ENCODE data around the gene SELE. TPM values are rescaled to one million over a fixed set of nuclear protein-coding genes. Genes with fewer than 3 reads are reported as not detected.

The SELE gene
- polyA plus RNA-seq, 3 donors, result not detected

DNA sequence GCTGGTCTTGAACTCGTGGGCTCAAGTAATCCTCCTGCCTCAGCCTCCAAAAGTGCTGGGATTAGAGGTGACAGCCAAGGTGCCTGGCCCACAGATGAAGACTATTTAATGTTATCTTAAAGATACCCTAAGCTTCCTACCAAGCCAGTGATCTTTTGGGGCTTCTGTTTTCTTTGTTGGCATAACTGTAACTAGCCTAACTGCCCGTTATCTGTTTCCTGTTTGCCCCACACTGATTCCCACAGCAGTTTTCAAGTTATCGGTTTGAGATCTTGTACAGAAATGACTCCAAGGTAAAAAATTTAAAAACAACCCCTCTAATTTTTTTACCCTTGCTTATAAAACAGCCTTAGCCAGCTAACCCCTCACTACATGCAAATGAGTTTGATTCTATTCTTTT is 34.9 kb downstream of the SELE start:
- intact Hi-C loops (cut with micrococcal nuclease), result loop anchor here in 1 of 2 donors (5.0 kb wide), 1 partner anchor 92 kb away; no protein-coding TSS in a partner anchor
- peak overlapping the region; percentile 79 to 89 for H3K27ac ChIP-seq (ENCODE audit: low read depth in 1 of 2, low read length in 2 of 2)
- H3K4me3 ChIP-seq (replicated peaks in 1 of 3; ENCODE audit: low read depth in 2 of 3, low read length in 3 of 3), result no peak overlapping the region
- H3K4me1 ChIP-seq (ENCODE audit: control insufficient read depth in 1 of 2, insufficient read depth in 2 of 2, low read length in 2 of 2), result peaks cover 94 to 96% of the 10 kb centered on the region in 2 donors
- Mint-ChIP-seq H3K27me3 (ENCODE audit: low read depth in 3 of 3) (no peaks in the 10 kb centered on the region), H3K27ac (peak overlapping the region; percentile 80 to 94 (median 88)), H3K36me3 (peaks cover 70 to 89% of the 10 kb centered on the region in 2 donors), H3K9me3 (no peaks in the 10 kb centered on the region), H3K4me3 (no peak overlapping the region), H3K4me1 (peaks cover 91% of the 10 kb centered on the region)
- H3K36me3 ChIP-seq (replicated peaks in 1 of 2; ENCODE audit: control insufficient read depth in 1 of 2, insufficient read depth in 2 of 2, low read length in 2 of 2), result peaks cover 44 to 65% of the 10 kb centered on the region in 2 donors
- H4K20me1 ChIP-seq (ENCODE audit: insufficient read depth, low read length), result no peaks in the 10 kb centered on the region
- no peaks in the 10 kb centered on the region for H3K27me3 ChIP-seq (ENCODE audit: control insufficient read depth in 2 of 2, insufficient read depth in 2 of 2, low read length in 2 of 2)
- TF ChIP-seq, protein P1, sequence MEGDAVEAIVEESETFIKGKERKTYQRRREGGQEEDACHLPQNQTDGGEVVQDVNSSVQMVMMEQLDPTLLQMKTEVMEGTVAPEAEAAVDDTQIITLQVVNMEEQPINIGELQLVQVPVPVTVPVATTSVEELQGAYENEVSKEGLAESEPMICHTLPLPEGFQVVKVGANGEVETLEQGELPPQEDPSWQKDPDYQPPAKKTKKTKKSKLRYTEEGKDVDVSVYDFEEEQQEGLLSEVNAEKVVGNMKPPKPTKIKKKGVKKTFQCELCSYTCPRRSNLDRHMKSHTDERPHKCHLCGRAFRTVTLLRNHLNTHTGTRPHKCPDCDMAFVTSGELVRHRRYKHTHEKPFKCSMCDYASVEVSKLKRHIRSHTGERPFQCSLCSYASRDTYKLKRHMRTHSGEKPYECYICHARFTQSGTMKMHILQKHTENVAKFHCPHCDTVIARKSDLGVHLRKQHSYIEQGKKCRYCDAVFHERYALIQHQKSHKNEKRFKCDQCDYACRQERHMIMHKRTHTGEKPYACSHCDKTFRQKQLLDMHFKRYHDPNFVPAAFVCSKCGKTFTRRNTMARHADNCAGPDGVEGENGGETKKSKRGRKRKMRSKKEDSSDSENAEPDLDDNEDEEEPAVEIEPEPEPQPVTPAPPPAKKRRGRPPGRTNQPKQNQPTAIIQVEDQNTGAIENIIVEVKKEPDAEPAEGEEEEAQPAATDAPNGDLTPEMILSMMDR (IDR thresholded peaks at IDR 0.05), result no peak
- no peak overlapping the region for H3K4me2 ChIP-seq (replicated peaks; ENCODE audit: extremely low read depth, low read length, poor library complexity, severe bottlenecking)
- H3K79me2 ChIP-seq (ENCODE audit: insufficient read depth, low read length), result peaks cover 63% of the 10 kb centered on the region
- no peak overlapping the region for H3K9ac ChIP-seq (ENCODE audit: insufficient read depth, low read length, poor library complexity, severe bottlenecking)
- no peaks in the 10 kb centered on the region for H3K9me3 ChIP-seq (replicated peaks in 1 of 2; ENCODE audit: control insufficient read depth in 1 of 2, insufficient read depth in 1 of 2, low read length in 2 of 2)
- H2AFZ ChIP-seq (ENCODE audit: insufficient read depth, low read depth, low read length, poor library complexity, severe bottlenecking), result no peak overlapping the region
- no peak for DNase-seq
- WGBS (ENCODE audit: insufficient coverage), result 0% methylated on average over 1 of the region's 3 CpGs

DNA sequence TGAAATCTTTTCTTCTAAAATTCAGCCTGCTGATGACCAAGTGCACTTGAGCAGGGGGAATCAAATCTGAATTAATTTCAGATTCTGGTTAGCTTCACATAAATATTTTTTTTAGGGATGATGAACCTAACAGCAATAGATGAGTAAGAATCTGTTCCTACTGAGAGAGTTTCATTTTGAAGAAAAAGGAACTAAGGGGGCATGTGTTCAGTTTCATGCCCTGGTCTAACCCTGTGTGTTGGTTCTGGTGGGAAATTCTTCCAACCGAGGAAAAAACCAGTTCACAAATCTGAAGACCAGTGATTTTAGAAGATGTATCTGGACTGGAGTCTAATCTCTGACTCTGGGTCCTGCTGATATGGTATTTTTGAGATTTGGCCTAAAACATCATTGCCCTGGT is 36.1 kb downstream of the SELE start:
- Histone ChIP-seq H3K4me3 (replicated peaks in 1 of 3; ENCODE audit: low read depth in 2 of 3, low read length in 3 of 3) (peak overlapping the region in 1 of 3 experiments; percentile 37), H3K4me2 (replicated peaks; ENCODE audit: extremely low read depth, low read length, poor library complexity, severe bottlenecking) (peak overlapping the region; percentile 68), H3K27me3 (ENCODE audit: control insufficient read depth in 2 of 2, insufficient read depth in 2 of 2, low read length in 2 of 2) (no peaks in the 10 kb centered on the region), H4K20me1 (ENCODE audit: insufficient read depth, low read length) (no peaks in the 10 kb centered on the region), H3K79me2 (ENCODE audit: insufficient read depth, low read length) (peaks cover 55% of the 10 kb centered on the region), H3K9me3 (replicated peaks in 1 of 2; ENCODE audit: control insufficient read depth in 1 of 2, insufficient read depth in 1 of 2, low read length in 2 of 2) (no peaks in the 10 kb centered on the region), H3K27ac (ENCODE audit: low read depth in 1 of 2, low read length in 2 of 2) (peak overlapping the region in 1 of 2 donors; percentile 89), H2AFZ (ENCODE audit: insufficient read depth, low read depth, low read length, poor library complexity, severe bottlenecking) (peak overlapping the region; percentile 26), H3K4me1 (ENCODE audit: control insufficient read depth in 1 of 2, insufficient read depth in 2 of 2, low read length in 2 of 2) (peaks cover 94 to 97% of the 10 kb centered on the region in 2 donors), H3K36me3 (replicated peaks in 1 of 2; ENCODE audit: control insufficient read depth in 1 of 2, insufficient read depth in 2 of 2, low read length in 2 of 2) (peaks cover 32 to 52% of the 10 kb centered on the region in 2 donors), H3K9ac (ENCODE audit: insufficient read depth, low read length, poor library complexity, severe bottlenecking) (no peak overlapping the region)
- peak; percentile 36 to 72 (median 70) for DNase-seq
- Mint-ChIP-seq H3K27ac (peak overlapping the region; percentile 80 to 94 (median 88)), H3K36me3 (peaks cover 70 to 89% of the 10 kb centered on the region in 2 donors), H3K4me1 (peaks cover 91% of the 10 kb centered on the region), H3K9me3 (no peaks in the 10 kb centered on the region), H3K4me3 (no peak overlapping the region), H3K27me3 (ENCODE audit: low read depth in 3 of 3) (no peaks in the 10 kb centered on the region)
- intact Hi-C loops (cut with micrococcal nuclease), result loop anchor here in 1 of 2 donors (5.0 kb wide), 1 partner anchor 90 kb away; no protein-coding TSS in a partner anchor
- TF ChIP-seq, protein P1 (IDR thresholded peaks at IDR 0.05), result no peak
- no CpG with 5 or more reads among the region's 1 CpG for WGBS (ENCODE audit: insufficient coverage)

All from CD14-positive monocyte (primary cell).